RPMI7951 (cell line): ENCODE measurements around the gene KRT71. TPM values are rescaled to one million over a fixed set of nuclear protein-coding genes. Genes with fewer than 3 reads are reported as not detected.

Experiments used
- DNase-seq: peaks from one replicate; pipeline ENCODE4 v3.0.0-alpha.2; 2012; ENCODE audit warnings: low read depth
- total RNA-seq: library from RNA; depleted of rRNA; stranded (reverse); fragments of >200 nt; shearing (Covaris generic); gene quantifications from 2 replicates; pipeline ENCODE4 v1.2.3, GENCODE V29; 2014

The KRT71 gene
- total RNA-seq, 1 experiment from 2014 or later, result not detected

DNA sequence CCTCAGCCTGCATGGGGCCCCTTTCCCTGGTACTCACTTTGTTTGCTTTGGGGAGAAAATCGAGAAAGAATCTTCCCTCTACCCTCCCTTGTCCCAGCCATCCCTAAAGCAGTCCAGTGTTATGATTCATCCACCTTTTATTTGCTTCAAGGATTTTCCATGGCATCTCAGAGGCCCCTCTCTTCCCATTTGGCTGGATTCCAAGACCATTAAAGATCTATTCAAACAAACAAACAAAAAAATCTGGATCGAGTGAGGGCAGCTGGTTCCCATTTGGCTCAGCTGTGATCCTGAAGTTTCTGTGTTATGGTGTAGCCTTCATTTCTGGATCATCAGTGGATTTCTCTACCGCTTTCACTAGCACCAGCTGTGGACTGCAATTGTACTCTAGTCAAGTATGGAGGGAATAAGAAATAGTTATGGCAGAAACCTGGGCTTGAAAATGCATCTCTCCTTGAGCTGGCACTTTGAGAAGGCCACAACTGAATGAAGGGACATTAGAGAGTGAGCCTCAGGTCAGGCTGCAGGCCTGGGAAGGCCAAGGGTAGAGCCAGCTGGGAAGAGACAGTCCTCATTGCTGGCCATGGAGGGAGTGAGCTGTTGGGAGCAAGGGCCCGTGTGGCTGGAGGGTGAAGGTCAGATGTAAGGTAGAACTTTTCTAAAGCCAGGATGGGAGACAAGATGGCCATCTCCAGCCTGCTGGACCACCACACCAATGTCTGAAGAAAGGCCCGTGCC, 13.7 kb downstream of the KRT71 start:
- peak; percentile 80 for DNase-seq

- no peak for DNase-seq
Measured at GRCh38 chr12:52537101-52537500, 15.8 kb downstream of the KRT71 start.

DNA sequence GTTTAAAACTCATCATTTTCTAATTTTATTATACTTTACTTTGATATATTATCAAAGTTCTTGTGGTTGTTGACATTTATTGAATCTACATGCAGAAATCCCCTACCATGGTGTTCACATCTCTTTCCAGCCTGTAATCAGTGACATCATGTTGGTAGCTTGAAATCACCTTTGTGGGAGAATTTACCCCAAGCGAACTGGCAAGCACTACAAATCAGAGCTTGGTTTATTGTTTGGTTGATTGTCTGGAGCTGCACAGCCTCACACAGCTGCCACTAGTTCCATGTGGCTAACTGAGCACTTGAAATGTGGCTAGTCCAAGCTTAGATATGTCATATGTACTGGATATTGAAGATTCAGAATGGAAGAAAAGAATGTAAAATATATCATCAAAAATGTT, 17.4 kb downstream of the KRT71 start:
- DNase-seq, result no peak

GRCh38 chr12:52534482-52534881, 18.5 kb downstream of the KRT71 start:
- no peak for DNase-seq

- DNase-seq, result no peak
Measured at GRCh38 chr12:52533686-52534470, 19.1 kb downstream of the KRT71 start.

- no peak for DNase-seq
Measured at GRCh38 chr12:52532636-52533035, 20.3 kb downstream of the KRT71 start.

GRCh38 chr12:52531566-52532300, 21.2 kb downstream of the KRT71 start:
- DNase-seq, result no peak

DNA sequence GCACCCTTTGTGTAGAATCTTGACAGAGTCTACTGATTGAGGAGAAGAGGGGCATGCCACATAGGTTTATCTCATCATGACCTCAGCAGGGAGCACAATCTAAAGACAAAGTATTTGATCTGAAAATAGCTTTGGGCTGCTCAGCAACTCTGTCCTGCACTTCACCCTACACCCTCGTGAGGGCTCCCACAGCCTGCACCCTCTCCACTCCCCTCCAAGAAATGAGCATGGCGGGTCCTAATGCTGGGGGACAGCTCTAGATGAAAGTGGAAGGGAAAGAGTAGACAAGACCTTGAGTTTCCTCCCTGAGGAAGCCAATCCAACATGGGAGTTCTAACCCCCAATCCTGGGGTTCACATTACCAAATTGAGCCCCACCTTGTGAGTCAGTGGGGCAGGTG, 22.0 kb downstream of the KRT71 start:
- no peak for DNase-seq

- no peak for DNase-seq
Measured at GRCh38 chr12:52530366-52530765, 22.6 kb downstream of the KRT71 start.

- no peak for DNase-seq
Measured at GRCh38 chr12:52529846-52530245, 23.1 kb downstream of the KRT71 start.

- DNase-seq, result no peak
Measured at GRCh38 chr12:52529417-52529816, 23.5 kb downstream of the KRT71 start.

GRCh38 chr12:52528641-52529143, 24.3 kb downstream of the KRT71 start:
- DNase-seq, result no peak

DNA sequence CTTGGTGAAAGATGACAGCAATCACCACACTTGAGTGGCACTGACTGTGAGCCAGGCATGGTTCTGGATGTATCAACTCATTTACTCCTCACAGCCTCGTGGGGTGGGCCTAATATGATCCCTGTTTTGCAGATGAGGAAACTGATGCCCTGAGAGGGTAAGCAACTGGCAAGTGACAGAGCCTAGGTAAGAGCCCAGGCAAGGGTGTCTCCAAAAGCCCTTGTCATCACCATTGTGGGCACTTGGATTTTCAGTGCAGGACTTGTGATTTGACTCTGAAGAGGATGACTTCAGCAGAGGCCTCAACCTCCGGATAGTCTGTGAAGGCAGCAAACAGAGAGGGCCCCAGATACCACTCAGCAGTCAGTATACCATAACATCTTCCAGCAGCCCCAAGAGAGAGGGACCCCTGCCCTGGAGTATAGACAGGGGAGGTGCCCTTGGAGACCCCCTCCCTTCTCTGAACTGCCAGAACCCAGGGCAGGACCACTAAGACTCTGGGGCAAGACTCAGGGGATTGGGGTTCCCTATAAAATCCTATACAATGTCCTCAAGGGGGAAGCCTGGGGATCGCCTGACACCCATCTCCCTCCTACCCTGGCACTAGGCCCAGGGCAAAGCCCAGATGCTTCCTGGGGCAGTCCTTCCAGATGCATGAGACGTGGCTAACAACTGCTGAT, 25.7 kb downstream of the KRT71 start:
- DNase-seq, result no peak

DNA sequence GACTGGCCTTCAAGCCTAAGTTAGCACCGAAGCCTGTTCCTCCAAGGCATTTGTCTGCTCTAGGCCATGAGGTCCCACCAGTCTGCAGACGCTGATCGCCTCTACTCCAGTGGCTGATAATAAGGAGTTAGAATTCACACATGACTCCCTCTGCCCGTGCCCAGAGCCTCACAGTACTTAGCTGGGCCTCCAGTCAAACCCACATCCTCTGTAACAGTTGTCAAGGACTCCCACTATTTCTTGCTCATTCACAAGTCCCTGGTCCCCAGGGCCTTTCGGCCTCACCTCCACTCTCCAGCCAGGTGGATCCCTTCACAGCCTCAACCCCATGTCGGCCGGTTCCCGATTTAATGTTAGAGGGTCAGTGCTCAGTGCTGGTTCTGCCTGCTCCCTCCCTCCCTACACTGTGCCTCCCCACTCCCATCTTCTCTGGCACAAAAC, 26.4 kb downstream of the KRT71 start:
- no peak for DNase-seq

DNA sequence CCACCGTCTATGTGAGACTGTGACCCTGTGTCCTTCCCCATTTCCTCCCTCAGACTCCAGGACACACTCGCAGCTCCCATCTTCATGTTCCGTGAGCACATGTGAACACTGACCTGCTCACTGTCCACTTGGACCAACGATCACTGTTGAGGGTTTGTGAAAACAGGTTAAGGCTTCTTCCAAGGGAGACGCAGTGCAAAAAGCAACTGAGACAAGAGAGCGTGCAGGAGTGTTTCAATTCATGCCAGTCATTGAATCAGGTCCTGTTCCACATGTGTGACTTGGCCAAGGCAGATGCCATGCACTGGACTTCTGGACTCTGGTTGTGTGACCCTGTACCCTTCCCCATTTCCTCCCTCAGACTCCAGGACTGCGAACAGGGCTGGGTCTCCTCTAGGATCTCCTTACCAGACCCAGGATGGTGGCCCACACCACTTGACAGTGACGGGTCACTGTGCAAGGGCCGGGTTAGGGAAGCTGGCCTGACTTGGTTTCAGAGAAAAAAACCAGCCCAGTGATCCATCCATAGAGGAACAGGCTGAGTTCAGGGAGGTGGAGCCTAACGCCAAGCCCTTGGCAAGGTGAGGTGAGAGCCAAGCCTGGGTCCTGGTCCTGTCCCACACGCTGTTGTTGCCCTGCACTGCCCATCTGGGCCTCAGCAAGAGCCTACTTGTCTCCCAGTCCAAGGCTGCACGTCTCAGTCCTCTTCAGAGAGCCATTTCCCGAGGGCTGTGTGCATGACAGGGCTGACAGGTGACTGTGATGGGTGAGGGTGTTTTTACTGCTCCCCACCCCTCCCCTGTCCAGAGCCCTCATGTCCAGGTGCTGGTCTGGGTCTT, 27.1 kb downstream of the KRT71 start:
- no peak for DNase-seq

DNA sequence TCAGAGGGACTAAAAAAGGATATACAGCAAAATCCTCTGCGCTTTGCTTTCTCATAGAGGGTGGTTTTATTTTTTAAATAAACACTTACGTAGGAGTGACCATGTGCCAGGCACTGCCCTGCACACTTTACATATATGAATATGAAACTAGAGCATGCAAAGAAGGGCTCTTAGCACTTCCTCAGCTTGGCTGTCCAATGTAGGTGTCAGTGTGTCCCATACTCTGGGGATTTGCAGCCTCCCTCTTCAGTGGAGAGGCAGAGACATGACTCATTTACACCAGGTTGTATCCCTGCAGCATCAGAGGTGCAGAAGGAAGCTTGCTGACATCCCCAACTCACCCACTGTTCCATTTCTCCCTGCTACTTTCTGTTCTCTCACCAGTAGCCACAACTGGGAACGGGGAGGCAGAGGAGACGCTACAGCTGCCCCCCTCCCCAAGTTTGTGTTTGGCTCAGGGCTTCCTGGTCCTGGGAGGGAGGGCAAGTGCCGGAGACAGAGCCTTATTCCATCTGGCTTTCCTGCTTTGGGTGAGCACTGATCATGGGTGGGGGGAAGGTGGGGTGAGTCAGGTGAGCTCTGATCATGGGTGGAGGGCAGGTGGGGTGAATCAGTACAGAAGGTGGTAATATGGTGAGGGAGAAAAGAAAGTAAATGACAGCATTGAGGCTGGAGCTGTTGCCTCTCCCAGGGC, 27.9 kb downstream of the KRT71 start:
- no peak for DNase-seq

GRCh38 chr12:52524241-52524897, 28.6 kb downstream of the KRT71 start:
- DNase-seq, result no peak

GRCh38 chr12:52523824-52524223, 29.1 kb downstream of the KRT71 start:
- peak; percentile 39 for DNase-seq

DNA sequence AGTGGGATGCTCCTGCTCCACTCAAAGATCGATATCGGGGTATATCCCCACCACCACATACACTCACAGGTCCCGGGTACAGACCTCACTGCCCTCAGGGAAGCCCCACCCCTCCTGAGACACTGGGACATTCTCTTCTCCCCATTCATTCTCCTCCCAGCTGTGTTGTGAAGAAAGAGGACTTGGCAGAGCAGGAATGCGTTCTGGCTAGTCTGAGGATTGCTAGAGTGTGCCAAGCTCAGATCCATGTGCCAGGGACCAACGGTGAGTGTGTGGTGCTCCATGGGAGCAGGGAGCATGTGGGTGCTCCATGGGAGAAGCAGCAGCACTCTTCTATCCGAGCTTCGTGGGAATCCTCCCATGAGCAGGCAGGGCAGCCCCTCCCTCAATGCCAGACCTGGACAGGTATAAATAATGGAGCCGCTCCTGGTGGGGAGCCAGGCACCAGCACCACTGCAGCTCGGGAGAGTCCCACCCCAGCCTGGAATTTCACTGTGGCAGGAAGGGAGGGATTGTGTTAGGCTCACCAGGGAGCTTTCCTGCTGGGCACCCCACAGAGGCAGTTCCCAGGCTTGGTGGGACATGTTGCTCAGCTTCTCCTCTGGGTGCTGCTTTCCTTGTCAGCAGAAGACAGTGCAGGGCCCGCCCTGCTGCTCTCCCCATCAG, 30.5 kb downstream of the KRT71 start:
- peak; percentile 9 for DNase-seq
